BLaER1 treated with 17β-estradiol and CSF1 and Interleukin-3, amounts not matched to agents 10 nM and 100 nM (cell line): ENCODE results near the gene PDE6D.
"Not testable (repeated sequence)": the region's sequence is repeated elsewhere in the genome, so short reads cannot be mapped to it uniquely, and the experiment has no call there.

Experiments
- H3K27ac ChIP-seq, 11 experiments: shearing (Covaris generic); formaldehyde crosslinking; 2 replicates each; pipeline ENCODE4 v1.8.1; 2022
- H3K27me3 ChIP-seq, 11 experiments: shearing (Covaris generic); formaldehyde crosslinking; 2 replicates each; pipeline ENCODE4 v1.8.1; 2022
- H3K36me3 ChIP-seq, 11 experiments: shearing (Covaris generic); formaldehyde crosslinking; 2 replicates each; pipeline ENCODE4 v1.8.1; 2022
- H3K4me1 ChIP-seq, 10 experiments: shearing (Covaris generic); formaldehyde crosslinking; 2 replicates each; pipeline ENCODE4 v1.8.1; 2022
- H3K4me2 ChIP-seq, 11 experiments: shearing (Covaris generic); formaldehyde crosslinking; 2 replicates each; pipeline ENCODE4 v1.8.1; 2022
- H3K4me3 ChIP-seq, 10 experiments: shearing (Covaris generic); formaldehyde crosslinking; 2 replicates each; pipeline ENCODE4 v1.8.1; 2022
- H3K9ac ChIP-seq, 11 experiments: shearing (Covaris generic); formaldehyde crosslinking; 2 replicates each; pipeline ENCODE4 v1.8.1; 2022
- H3K9me3 ChIP-seq, 11 experiments: shearing (Covaris generic); formaldehyde crosslinking; replicated peaks in 1 of 11; 2 replicates each; pipeline ENCODE4 v1.8.1; 2022
- H4K20me1 ChIP-seq, 11 experiments: shearing (Covaris generic); formaldehyde crosslinking; 2 replicates each; pipeline ENCODE4 v1.8.1; 2022
- Cebpa-rat ChIP-seq, 11 experiments: shearing (Covaris generic); IDR thresholded peaks; 2 replicates each; pipeline ENCODE4 v1.8.1; 2022

The PDE6D gene

DNA sequence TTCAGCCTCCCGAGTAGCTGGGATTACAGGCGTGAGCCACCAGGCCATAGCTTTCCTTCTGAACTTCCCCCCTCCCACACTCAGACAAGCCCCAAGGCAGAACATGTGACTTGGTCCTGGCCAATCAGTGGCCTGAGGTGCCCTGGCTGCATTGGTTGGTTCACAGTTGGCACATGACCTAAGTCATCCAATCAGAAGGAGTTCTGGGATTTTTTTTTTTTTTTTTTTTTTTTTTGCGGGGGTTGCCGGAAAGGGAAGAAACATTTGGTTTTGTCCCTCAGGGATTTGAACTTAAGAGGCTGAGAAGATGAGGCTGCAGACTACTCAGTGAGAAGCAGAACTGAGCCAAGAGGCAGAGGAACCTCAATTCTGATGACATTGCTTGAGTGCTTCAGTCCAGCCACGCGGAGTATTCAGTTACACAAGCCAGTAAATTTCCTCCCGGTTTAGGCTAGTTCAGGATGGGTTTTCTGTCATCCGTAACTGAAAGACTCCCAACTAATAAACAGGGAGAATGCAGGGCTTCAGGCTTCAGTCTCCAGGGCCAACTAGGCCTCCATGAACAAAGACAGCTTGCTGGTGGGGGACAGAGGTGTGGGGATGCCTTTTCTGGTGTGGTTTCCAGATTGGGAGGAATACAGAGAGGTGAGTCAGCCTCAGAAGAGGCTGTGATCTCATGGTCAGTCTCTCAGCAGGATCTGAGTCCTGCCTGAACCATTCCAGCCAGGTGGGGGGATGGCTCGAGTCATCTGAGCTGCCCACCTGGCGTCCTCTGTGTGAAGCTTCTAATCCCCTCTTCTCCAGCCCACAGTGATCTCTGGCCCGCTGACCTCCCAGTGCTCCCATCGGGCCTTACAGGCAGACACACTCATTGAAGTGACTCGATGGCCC is 63.6 kb downstream of the PDE6D start:
- Histone ChIP-seq H3K27ac (peak overlapping the region; percentile 86 to 97 (median 95)), H4K20me1 (peaks cover 14 to 46% (median 38%) of the 10 kb centered on the region in 11 experiments), H3K36me3 (peaks cover 5 to 31% (median 18%) of the 10 kb centered on the region in 11 experiments), H3K4me1 (peaks cover 77 to 89% (median 83%) of the 10 kb centered on the region in 10 experiments), H3K4me3 (peak overlapping the region; percentile 27 to 54 (median 48); a peak in 19 of 20 replicates), H3K9ac (peak overlapping the region; percentile 76 to 86 (median 82)), H3K9me3 (peaks cover 0 to 6% (median 0%) of the 10 kb centered on the region in 11 experiments; a peak in 4 of 22 replicates), H3K27me3 (no peaks in the 10 kb centered on the region), H3K4me2 (peak overlapping the region; percentile 91 to 99 (median 96))
- peak in 1 of 11 experiments; percentile 48; a peak in 1 of 22 replicates for TF ChIP-seq Cebpa-rat (IDR thresholded peaks at IDR 0.05)

DNA sequence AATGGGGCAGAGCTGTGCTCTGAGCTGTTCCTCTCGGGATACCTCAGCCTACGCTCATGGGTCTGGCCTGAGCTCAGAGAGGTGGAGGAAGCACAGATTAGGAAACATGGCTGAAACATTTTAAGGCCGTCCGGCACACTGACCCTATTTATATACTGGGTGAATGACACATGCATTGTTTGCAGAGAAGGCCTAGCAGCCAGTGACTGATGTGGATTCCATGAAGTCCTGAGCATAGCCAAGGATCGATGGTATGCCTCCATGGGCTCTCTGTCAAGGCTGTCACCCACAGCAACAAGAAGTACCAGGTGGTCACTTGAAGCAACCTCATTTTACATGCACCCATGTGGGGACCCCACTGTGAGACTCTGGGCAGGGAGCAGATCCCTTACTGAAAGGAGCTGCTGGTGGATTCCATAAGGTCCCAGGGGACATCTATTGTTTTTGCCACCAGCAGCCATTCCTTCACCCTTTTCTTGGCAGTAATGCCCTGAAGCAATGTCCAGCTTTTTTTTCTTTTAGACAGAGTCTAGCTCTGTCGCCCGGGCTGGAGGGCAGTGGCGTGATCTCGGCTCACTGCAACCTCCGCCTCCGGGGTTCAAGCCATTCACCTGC is 64.3 kb downstream of the PDE6D start:
- no peak for TF ChIP-seq Cebpa-rat (IDR thresholded peaks at IDR 0.05)
- peak overlapping the region; percentile 52 to 80 (median 69); a peak in 21 of 22 replicates for H3K4me2 ChIP-seq

DNA sequence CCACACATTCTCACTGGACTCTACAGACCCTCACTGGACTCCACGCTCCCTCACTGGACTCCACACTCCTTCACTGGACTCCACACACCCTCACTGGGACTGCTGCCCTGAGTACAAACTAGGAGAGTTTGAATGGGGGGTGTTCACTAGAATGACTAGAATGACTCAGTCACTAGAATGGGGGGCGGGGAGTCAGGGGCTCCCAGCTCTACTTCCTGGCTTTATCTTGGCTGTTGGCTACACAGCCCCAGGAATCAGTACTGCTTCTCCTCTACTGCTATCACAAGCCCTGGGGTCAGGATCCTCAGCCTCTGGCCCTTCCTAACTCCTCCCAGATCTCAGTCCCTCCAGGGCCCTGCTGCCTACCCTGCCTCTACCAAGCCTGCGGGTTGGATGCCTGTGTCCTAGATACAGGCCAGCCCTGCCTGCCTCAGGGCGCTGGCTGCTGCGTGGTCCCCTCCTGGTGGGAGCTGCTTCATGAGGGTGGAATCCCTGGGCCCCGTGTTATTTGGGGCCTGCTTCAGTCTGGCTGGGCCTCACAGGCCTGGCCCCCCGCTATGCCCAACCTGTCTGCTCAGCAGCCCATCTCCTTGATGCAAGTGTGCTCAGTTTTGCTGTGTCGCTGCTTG is 65.0 kb downstream of the PDE6D start:
- Histone ChIP-seq H3K9ac (peak overlapping the region; percentile 6 to 68 (median 53); a peak in 19 of 22 replicates), H3K36me3 (peaks cover 19 to 45% (median 32%) of the 10 kb centered on the region in 11 experiments), H3K27ac (peak overlapping the region; percentile 49 to 96 (median 86); a peak in 21 of 22 replicates), H3K27me3 (no peaks in the 10 kb centered on the region), H3K4me3 (no peak overlapping the region), H3K9me3 (peaks cover 0 to 6% (median 0%) of the 10 kb centered on the region in 11 experiments; a peak in 5 of 22 replicates), H4K20me1 (peaks cover 29 to 60% (median 52%) of the 10 kb centered on the region in 11 experiments), H3K4me2 (peak overlapping the region; percentile 52 to 80 (median 69); a peak in 21 of 22 replicates), H3K4me1 (peaks cover 76 to 87% (median 85%) of the 10 kb centered on the region in 10 experiments)
- TF ChIP-seq Cebpa-rat (IDR thresholded peaks at IDR 0.05) = no peak

More for the DNA sequence above, 64.3 kb downstream of the PDE6D start:
- H3K9ac ChIP-seq = peak overlapping the region in 10 of 11 experiments; percentile 38 to 68 (median 53); a peak in 14 of 22 replicates
- H3K9me3 ChIP-seq = peaks cover 0 to 6% (median 0%) of the 10 kb centered on the region in 11 experiments; a peak in 4 of 22 replicates
- peaks cover 80 to 90% (median 88%) of the 10 kb centered on the region in 10 experiments for H3K4me1 ChIP-seq
- H3K36me3 ChIP-seq = peaks cover 13 to 39% (median 25%) of the 10 kb centered on the region in 11 experiments
- peaks cover 22 to 54% (median 45%) of the 10 kb centered on the region in 11 experiments for H4K20me1 ChIP-seq
- H3K27me3 ChIP-seq = no peaks in the 10 kb centered on the region
- H3K4me3 ChIP-seq = peak overlapping the region in 1 of 10 experiments; percentile 17; a peak in 1 of 20 replicates
- H3K27ac ChIP-seq = peak overlapping the region; percentile 49 to 96 (median 86)

DNA sequence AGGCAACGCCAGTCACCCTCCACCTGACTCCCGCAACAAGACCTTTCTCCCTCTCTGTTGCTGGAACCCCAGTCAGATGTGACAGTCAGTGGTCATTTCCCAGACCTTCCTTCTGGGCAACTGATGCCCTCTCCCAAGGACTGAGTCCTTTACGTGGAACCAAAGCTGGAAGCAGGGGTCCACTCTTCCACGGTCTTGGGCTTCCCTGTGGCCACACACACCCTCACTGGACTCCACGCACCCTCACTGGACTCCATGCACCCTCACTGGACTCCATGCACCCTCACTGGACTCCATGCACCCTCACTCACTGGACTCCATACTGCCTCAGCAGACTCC is 65.6 kb downstream of the PDE6D start:
- TF ChIP-seq Cebpa-rat (IDR thresholded peaks at IDR 0.05) = no peak
- peak overlapping the region in 9 of 11 experiments; percentile 6 to 68 (median 53); a peak in 13 of 22 replicates for H3K9ac ChIP-seq
- H3K9me3 ChIP-seq = peaks cover 0 to 9% (median 0%) of the 10 kb centered on the region in 11 experiments; a peak in 9 of 22 replicates
- H3K4me3 ChIP-seq = no peak overlapping the region
- no peaks in the 10 kb centered on the region for H3K27me3 ChIP-seq
- peaks cover 35 to 67% (median 58%) of the 10 kb centered on the region in 11 experiments for H4K20me1 ChIP-seq
- H3K36me3 ChIP-seq = peaks cover 19 to 52% (median 38%) of the 10 kb centered on the region in 11 experiments
- peaks cover 70 to 81% (median 78%) of the 10 kb centered on the region in 10 experiments for H3K4me1 ChIP-seq
- peak overlapping the region; percentile 52 to 80 (median 69); a peak in 20 of 22 replicates for H3K4me2 ChIP-seq
- peak overlapping the region in 8 of 11 experiments; percentile 59 to 95 (median 80); a peak in 15 of 22 replicates for H3K27ac ChIP-seq

DNA sequence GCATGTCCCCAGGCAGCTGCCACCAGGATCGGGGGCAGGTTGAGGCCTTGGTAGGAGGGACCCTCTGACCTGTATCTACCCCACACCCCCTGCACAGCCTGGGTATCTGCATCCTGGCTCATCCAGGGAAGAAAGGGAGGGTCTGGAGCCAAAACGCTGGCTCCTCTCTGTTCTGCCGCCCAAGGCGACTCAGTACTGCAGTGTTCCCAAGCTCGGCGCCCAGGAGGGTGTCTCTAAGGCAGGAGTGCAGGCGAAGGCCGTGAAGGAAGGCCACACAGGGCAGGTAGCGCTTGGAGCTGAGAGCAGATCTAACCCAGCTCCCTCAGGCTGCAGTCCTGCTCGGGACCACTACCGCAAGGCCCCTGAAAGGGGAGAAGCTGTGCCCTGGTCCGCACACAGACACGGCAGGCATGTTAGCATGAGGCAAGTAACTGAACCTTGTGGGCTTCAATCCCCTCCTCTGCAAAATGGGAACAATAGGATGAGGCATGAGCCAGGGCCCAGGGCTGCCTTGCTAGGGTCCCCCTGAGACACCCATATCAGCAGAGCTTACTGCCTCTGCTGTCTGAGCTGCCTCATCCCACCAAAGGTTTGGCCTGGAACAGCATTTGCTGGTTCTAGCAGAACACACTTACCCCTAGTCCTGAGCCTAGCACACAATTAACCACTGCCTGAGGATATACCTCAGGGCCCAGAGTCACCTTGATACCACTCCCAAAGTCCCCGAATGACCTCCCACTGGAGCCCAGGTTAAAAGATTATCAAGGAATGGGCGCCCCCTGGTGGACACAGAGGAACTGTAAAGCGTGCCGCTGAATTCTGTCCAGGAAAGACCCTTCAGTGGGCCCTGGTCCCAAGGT is 66.2 kb downstream of the PDE6D start:
- Histone ChIP-seq H3K9ac (peak overlapping the region; percentile 22 to 73 (median 58); a peak in 18 of 22 replicates), H3K4me2 (peak overlapping the region; percentile 56 to 80 (median 69); a peak in 20 of 22 replicates), H3K36me3 (peaks cover 20 to 57% (median 44%) of the 10 kb centered on the region in 11 experiments), H3K27ac (peak overlapping the region; percentile 4 to 95 (median 59); a peak in 19 of 22 replicates), H3K4me3 (no peak overlapping the region), H3K9me3 (peaks cover 0 to 10% (median 0%) of the 10 kb centered on the region in 11 experiments; a peak in 9 of 22 replicates), H3K4me1 (peaks cover 64 to 77% (median 75%) of the 10 kb centered on the region in 10 experiments), H3K27me3 (no peaks in the 10 kb centered on the region), H4K20me1 (peaks cover 41 to 73% (median 64%) of the 10 kb centered on the region in 11 experiments)
- TF ChIP-seq Cebpa-rat (IDR thresholded peaks at IDR 0.05) = no peak

DNA sequence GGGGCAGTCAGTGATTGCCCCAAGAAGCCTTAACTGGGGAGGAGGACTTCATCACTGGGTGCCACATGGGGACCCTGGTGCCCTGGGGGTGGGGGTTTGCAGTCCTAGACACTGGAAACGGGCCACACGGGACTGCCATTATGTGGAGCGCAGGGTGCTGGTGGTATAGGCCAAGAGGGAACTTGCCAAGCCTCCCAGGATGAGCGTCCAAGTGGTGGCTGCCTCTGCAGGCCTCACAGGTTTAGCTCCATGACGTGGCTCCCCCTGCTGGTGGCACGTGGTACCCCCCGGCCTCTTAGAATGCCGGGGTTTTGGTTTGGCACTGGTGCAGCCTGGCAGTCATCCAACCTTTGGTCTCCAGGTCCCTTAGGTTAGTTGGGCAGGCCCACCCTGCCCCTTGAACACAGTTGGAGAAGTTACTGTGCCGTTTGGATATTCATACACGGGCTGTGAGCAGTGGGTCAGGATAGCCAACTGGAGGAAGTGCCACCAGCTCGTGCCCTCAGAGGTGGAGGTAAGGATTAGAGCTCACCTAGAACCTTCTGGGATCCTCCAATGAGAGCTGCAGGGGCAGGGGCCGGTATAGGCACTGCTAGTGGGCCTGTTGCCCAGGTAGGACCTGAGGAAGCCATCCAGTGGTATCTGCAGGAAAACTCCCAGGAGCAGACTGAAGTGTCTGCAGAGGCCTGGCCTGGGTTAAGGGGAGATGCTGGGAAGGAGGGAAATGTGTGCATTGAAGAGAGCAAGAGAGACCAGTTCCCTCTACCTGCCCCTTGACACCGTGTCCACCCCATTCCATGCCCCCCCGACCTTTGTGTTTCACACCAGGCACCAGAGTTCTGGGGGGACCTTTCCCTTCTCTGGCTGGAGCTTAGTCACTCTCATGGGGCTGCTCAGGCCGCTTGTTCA is 67.1 kb downstream of the PDE6D start:
- peaks cover 50 to 82% (median 73%) of the 10 kb centered on the region in 11 experiments for H4K20me1 ChIP-seq

DNA sequence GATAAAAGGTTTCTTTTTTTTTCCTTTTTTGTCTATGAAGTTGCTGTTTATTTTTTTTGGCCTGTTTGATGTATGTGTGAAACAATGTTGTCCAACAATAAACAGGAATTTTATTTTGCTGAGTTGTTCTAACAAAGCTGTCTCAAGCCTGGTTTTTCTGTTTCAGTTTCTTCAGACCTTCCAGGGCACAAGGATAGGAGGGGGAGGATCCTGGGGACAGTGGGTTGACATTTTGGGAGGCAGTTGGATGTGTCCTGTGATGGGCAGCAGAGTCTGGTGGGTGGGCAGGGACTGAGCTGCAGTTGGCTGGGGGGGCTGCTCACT is 67.7 kb downstream of the PDE6D start:
- Histone ChIP-seq H3K27ac (peak overlapping the region in 9 of 11 experiments; percentile 35 to 95 (median 57); a peak in 15 of 22 replicates), H3K4me2 (peak overlapping the region; percentile 51 to 80 (median 64)), H3K9me3 (peaks cover 0 to 18% (median 3%) of the 10 kb centered on the region in 11 experiments; a peak in 9 of 22 replicates), H3K36me3 (peaks cover 26 to 70% (median 55%) of the 10 kb centered on the region in 11 experiments), H3K4me1 (peaks cover 50 to 63% (median 61%) of the 10 kb centered on the region in 10 experiments), H3K9ac (peak overlapping the region in 9 of 11 experiments; percentile 16 to 73 (median 59); a peak in 17 of 22 replicates), H3K4me3 (peak overlapping the region in 6 of 10 experiments; percentile 24 to 50 (median 34); a peak in 9 of 20 replicates), H4K20me1 (peaks cover 55 to 88% (median 79%) of the 10 kb centered on the region in 11 experiments)
- not testable (repeated sequence) for H3K27me3 ChIP-seq

More for the DNA sequence above, 67.1 kb downstream of the PDE6D start:
- H3K27ac ChIP-seq = peak overlapping the region; percentile 4 to 95 (median 57); a peak in 19 of 22 replicates
- peaks cover 0 to 18% (median 3%) of the 10 kb centered on the region in 11 experiments; a peak in 9 of 22 replicates for H3K9me3 ChIP-seq
- no peak for TF ChIP-seq Cebpa-rat (IDR thresholded peaks at IDR 0.05)
- H3K4me1 ChIP-seq = peaks cover 56 to 69% (median 67%) of the 10 kb centered on the region in 10 experiments
- H3K4me2 ChIP-seq = peak overlapping the region; percentile 51 to 80 (median 64)
- peaks cover 26 to 66% (median 53%) of the 10 kb centered on the region in 11 experiments for H3K36me3 ChIP-seq
- H3K27me3 ChIP-seq = no peaks in the 10 kb centered on the region
- peak overlapping the region in 6 of 10 experiments; percentile 24 to 50 (median 34); a peak in 9 of 20 replicates for H3K4me3 ChIP-seq
- H3K9ac ChIP-seq = peak overlapping the region; percentile 22 to 73 (median 58); a peak in 19 of 22 replicates

DNA sequence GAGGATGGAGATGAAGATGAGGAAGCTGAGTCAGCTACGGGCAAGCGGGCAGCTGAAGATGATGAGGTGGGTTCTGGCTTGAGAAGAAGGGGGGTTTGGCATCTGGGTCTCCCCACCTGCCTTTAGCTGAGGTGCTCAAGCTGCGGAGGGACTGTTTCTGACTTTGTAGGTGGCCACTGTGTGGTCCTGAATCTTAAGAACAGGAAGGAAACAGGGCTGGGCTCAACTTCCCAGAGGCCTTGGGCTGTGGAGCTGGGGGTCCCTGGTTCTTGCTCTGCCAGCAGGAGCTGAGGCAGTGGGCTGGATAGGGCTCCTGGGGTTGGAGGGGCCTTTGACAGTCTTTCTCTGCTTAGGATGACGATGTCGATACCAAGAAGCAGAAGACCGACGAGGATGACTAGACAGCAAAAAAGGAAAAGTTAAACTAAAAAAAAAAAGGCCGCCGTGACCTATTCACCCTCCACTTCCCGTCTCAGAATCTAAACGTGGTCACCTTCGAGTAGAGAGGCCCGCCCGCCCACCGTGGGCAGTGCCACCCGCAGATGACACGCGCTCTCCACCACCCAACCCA is 68.5 kb downstream of the PDE6D start:
- H3K9ac ChIP-seq = peak overlapping the region; percentile 98 to 100 (median 100)
- H3K4me1 ChIP-seq = peaks cover 41 to 57% (median 53%) of the 10 kb centered on the region in 10 experiments
- H3K9me3 ChIP-seq = peaks cover 0 to 18% (median 3%) of the 10 kb centered on the region in 11 experiments; a peak in 9 of 22 replicates
- H3K27me3 ChIP-seq = not testable (repeated sequence)
- H4K20me1 ChIP-seq = peaks cover 55 to 88% (median 79%) of the 10 kb centered on the region in 11 experiments
- peak overlapping the region; percentile 96 to 100 (median 100) for H3K4me2 ChIP-seq
- H3K4me3 ChIP-seq = peak overlapping the region; percentile 87 to 100 (median 100)
- H3K27ac ChIP-seq = peak overlapping the region in 10 of 11 experiments; percentile 97 to 100 (median 100); a peak in 20 of 22 replicates
- H3K36me3 ChIP-seq = peaks cover 26 to 70% (median 55%) of the 10 kb centered on the region in 11 experiments
